ENCODE results near the gene RP9.

RP9 gene, protein sequence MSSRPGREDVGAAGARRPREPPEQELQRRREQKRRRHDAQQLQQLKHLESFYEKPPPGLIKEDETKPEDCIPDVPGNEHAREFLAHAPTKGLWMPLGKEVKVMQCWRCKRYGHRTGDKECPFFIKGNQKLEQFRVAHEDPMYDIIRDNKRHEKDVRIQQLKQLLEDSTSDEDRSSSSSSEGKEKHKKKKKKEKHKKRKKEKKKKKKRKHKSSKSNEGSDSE

DNA sequence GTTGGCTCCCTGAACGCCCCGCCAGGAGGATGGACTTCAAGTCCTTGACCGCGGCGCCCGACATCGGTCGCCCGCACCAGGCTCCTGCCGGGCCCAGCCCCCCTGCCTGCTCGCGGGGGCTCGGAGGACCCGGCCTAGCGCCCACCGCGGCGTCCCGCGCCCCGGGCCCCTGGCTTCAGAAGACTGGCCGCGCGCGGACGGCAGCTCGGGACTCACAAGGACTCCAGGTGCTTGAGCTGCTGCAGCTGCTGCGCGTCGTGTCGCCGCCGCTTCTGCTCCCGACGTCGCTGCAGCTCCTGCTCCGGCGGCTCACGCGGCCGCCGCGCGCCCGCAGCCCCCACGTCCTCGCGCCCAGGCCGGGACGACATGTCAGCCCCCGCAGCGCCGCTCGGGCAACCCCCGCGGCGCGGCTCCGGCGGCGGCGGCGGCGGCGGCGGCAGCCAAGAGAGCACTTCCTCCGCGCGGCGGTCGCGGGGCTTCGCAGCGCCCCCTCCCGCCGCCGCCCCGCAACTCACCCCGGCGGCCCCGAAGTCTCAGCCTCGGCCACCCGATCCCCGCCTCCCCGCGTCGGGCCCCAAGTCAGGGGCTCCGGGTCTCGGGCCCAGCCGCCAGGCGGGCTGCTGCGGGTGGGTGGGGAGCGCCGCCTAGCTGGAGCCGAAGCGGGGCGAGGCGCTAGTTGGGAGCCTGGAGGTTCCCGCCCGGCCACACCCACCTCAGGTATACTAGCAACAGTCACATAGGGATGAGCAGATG, at the start of gene RP9:
Gene RP9, minus strand, starts transcription at position 400 of the 753 bp plus-strand sequence. Its CDS starts 32 bp downstream, at position 368.
- Histone ChIP-seq H3K36me3 (ENCODE audit: control insufficient read depth, insufficient read depth, low read length) (no peaks in the 10 kb centered on the region), H3K9me3 (ENCODE audit: control insufficient read depth, insufficient read depth, low read depth, low read length) (no peaks in the 10 kb centered on the region), H3K4me3 (ENCODE audit: low read depth, low read length) (peak within 1 kb of the TSS; percentile 97), H3K9ac (ENCODE audit: low read length) (peak within 1 kb of the TSS; percentile 92), H3K4me1 (ENCODE audit: control insufficient read depth, insufficient read depth, low read length) (peaks cover 6% of the 10 kb centered on the region; the same call in 1 of the 2 replicates), H3K27ac (ENCODE audit: low read depth, low read length) (peak within 1 kb of the TSS; percentile 65; the same call in 1 of the 2 replicates), H3K27me3 (ENCODE audit: control insufficient read depth, insufficient read depth, low read length) (peaks cover 6% of the 10 kb centered on the region; the same call in 1 of the 2 replicates)

DNA sequence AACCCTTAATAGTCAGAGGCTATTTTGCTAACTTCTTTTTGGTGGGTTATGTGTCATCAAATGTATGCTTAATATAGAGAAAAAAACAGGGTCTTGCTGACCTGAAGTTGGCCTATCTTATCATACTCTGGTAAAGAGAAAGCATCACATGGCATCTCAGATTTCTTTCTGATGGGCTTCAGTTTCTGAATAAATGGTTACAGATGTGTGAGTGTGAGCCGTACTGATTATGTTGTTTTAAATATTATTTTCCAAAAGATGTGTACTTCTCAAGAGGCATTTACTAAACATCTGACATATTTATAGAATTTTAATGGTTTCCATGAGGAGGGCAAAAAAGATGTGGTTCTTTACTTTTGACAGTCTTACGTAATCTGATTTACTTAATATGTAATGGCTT, 48.6 kb upstream of the RP9 start:
- Histone ChIP-seq H3K4me3 (ENCODE audit: low read depth, low read length) (no peak overlapping the region), H3K27me3 (ENCODE audit: control insufficient read depth, insufficient read depth, low read length) (no peaks in the 10 kb centered on the region), H3K36me3 (ENCODE audit: control insufficient read depth, insufficient read depth, low read length) (no peaks in the 10 kb centered on the region), H3K27ac (ENCODE audit: low read depth, low read length) (no peak overlapping the region), H3K4me1 (ENCODE audit: control insufficient read depth, insufficient read depth, low read length) (no peaks in the 10 kb centered on the region), H3K9me3 (ENCODE audit: control insufficient read depth, insufficient read depth, low read depth, low read length) (no peaks in the 10 kb centered on the region), H3K9ac (ENCODE audit: low read length) (no peak overlapping the region)

DNA sequence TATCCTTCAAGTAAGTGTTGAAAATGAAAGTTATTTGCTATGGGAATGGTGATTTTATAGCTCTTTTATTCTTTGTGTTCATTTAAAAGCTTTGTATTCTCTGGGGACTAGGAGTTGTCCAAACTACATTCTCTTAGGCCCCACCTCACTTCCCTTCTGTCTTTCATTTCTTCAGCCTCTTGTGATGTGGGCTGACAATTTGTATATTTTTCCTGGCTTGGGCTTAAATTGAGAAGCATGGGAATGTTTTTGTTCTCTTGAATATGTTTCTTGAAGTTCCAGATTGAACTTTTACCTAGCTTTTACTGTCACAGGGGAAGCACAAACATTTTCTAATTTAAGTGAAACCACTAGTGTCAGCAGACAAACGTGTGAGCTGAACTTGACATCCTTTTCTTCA, 48.1 kb upstream of the RP9 start:
- Histone ChIP-seq H3K27me3 (ENCODE audit: control insufficient read depth, insufficient read depth, low read length) (no peaks in the 10 kb centered on the region), H3K4me3 (ENCODE audit: low read depth, low read length) (no peak overlapping the region), H3K9me3 (ENCODE audit: control insufficient read depth, insufficient read depth, low read depth, low read length) (no peaks in the 10 kb centered on the region), H3K36me3 (ENCODE audit: control insufficient read depth, insufficient read depth, low read length) (no peaks in the 10 kb centered on the region), H3K9ac (ENCODE audit: low read length) (no peak overlapping the region), H3K27ac (ENCODE audit: low read depth, low read length) (no peak overlapping the region), H3K4me1 (ENCODE audit: control insufficient read depth, insufficient read depth, low read length) (no peaks in the 10 kb centered on the region)

DNA sequence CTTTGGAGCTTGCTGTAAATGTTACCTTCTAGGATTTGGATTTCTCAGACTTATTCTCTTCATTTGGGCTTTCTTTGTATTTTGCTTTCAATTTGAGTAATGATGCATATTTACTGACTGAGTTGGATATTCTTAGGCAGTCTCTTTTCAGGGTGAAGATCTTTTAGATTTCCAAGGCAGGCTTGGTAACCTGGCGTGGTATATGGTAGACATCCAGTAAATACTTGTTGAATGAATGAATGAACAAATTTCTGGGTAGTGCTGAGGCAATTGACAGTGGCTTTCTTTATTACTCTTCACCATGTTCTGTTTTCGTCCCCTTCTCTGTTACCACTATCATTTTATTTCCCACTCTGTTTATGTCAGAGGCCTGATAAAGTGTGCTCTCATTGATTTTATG, 47.2 kb upstream of the RP9 start:
- H3K4me1 ChIP-seq (ENCODE audit: control insufficient read depth, insufficient read depth, low read length): no peaks in the 10 kb centered on the region
- H3K27me3 ChIP-seq (ENCODE audit: control insufficient read depth, insufficient read depth, low read length): no peaks in the 10 kb centered on the region
- no peak overlapping the region for H3K9ac ChIP-seq (ENCODE audit: low read length)
- H3K36me3 ChIP-seq (ENCODE audit: control insufficient read depth, insufficient read depth, low read length): no peaks in the 10 kb centered on the region
- H3K27ac ChIP-seq (ENCODE audit: low read depth, low read length): no peak overlapping the region
- no peak overlapping the region for H3K4me3 ChIP-seq (ENCODE audit: low read depth, low read length)
- H3K9me3 ChIP-seq (ENCODE audit: control insufficient read depth, insufficient read depth, low read depth, low read length): no peaks in the 10 kb centered on the region

DNA sequence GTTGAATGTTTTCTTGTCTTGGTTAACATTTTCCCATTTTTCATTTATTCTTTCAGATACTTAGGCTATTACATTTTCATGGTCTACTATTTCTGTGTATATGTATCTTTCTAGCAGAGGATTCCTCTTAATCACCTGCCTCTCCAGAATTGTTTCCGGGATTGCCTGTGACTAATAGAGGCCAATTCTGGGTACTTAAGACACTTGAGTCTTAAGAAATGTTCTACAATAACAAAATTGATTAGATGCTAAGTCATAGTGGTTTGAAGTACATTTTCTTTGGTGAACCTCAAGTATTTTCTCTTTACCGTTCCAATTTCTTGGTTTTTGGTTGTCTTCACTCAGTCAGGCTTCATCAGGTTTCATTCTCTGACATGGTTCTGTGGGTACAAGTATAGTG, 46.6 kb upstream of the RP9 start:
- no peaks in the 10 kb centered on the region for H3K27me3 ChIP-seq (ENCODE audit: control insufficient read depth, insufficient read depth, low read length)
- no peak overlapping the region for H3K27ac ChIP-seq (ENCODE audit: low read depth, low read length)
- H3K9me3 ChIP-seq (ENCODE audit: control insufficient read depth, insufficient read depth, low read depth, low read length): no peaks in the 10 kb centered on the region
- H3K4me1 ChIP-seq (ENCODE audit: control insufficient read depth, insufficient read depth, low read length): no peaks in the 10 kb centered on the region
- H3K4me3 ChIP-seq (ENCODE audit: low read depth, low read length): no peak overlapping the region
- no peaks in the 10 kb centered on the region for H3K36me3 ChIP-seq (ENCODE audit: control insufficient read depth, insufficient read depth, low read length)
- no peak overlapping the region for H3K9ac ChIP-seq (ENCODE audit: low read length)

DNA sequence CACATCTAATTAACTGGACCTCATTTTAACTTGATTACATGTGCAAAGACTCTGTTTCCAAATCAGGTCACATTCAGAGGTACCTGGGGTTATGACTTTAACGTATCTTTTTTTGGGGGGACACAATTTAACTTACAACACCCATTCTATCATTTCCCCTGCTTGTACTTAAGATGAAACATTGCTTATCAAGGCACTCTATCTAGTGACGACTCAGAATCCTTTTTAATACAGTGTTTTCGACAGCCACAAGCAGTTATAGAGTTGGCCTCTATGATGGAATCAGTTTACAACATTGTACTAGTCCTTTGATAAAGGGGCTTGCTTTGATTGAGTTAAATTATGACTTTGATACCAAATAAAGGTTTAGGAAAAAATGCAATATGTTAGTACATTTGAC, 42.9 kb upstream of the RP9 start:
- no peak overlapping the region for H3K27ac ChIP-seq (ENCODE audit: low read depth, low read length)
- no peaks in the 10 kb centered on the region for H3K36me3 ChIP-seq (ENCODE audit: control insufficient read depth, insufficient read depth, low read length)
- no peak overlapping the region for H3K4me3 ChIP-seq (ENCODE audit: low read depth, low read length)
- H3K27me3 ChIP-seq (ENCODE audit: control insufficient read depth, insufficient read depth, low read length): no peaks in the 10 kb centered on the region
- no peak overlapping the region for H3K9ac ChIP-seq (ENCODE audit: low read length)
- H3K4me1 ChIP-seq (ENCODE audit: control insufficient read depth, insufficient read depth, low read length): no peaks in the 10 kb centered on the region
- no peaks in the 10 kb centered on the region for H3K9me3 ChIP-seq (ENCODE audit: control insufficient read depth, insufficient read depth, low read depth, low read length)

DNA sequence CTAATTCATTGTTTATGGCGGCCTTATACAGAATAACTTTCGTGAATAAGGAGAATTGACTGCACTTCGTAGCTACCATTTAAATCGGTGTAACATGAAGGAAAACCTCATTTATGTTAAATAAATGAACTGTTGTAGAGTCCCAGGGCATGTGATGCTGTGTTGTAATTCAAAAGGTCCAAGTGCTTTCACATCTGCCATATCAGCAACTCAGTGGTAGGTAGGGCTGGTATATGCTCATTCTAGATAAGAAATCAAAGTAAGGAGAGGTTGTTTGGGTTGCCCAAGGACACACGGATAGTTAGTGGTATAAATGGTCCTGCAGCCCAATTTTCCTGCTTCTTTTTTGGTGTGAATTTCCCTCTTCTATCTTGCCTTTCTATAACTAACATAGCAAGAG, 36.0 kb upstream of the RP9 start:
- H3K4me3 ChIP-seq (ENCODE audit: low read depth, low read length): no peak overlapping the region
- H3K36me3 ChIP-seq (ENCODE audit: control insufficient read depth, insufficient read depth, low read length): no peaks in the 10 kb centered on the region
- no peaks in the 10 kb centered on the region for H3K27me3 ChIP-seq (ENCODE audit: control insufficient read depth, insufficient read depth, low read length)
- peaks cover 4% of the 10 kb centered on the region for H3K9me3 ChIP-seq (ENCODE audit: control insufficient read depth, insufficient read depth, low read depth, low read length)
- no peak overlapping the region for H3K9ac ChIP-seq (ENCODE audit: low read length)
- no peaks in the 10 kb centered on the region for H3K4me1 ChIP-seq (ENCODE audit: control insufficient read depth, insufficient read depth, low read length)
- no peak overlapping the region for H3K27ac ChIP-seq (ENCODE audit: low read depth, low read length)

DNA sequence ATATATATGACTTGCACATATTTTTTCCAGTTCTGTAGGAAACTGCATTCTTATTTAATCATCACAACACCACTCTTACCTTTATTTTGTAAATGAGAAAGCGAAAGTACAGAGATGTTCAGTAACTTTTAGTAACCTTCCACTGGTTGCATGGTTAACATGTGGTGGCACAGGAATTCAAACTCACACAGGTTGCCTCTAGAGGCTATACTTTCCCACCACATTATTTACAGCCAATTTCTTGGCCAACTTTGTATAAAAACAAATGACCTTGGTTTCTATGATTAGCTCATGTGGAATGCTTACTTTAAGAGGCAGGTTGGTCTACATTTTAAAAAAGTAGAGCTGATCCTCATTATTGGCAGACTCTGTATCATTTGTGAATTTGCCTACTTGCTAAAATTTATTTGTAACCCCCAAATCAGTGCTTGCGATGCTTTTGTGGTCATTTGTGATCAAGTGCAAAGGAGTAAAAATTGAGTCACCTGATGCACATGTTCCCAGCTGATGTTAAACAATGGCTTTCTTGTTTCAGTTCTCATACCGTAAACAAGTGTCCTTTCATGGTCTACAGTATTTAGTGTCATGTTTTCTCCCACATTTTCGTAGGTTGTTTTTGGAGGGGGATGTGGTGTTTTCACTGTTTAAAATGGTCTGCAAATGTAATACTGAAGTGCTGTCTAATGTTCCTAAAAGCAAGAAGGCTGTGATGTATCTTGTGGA, 35.0 kb upstream of the RP9 start:
- H3K9me3 ChIP-seq (ENCODE audit: control insufficient read depth, insufficient read depth, low read depth, low read length): peaks cover 4% of the 10 kb centered on the region
- H3K9ac ChIP-seq (ENCODE audit: low read length): no peak overlapping the region
- no peak overlapping the region for H3K27ac ChIP-seq (ENCODE audit: low read depth, low read length)
- no peak overlapping the region for H3K4me3 ChIP-seq (ENCODE audit: low read depth, low read length)
- H3K4me1 ChIP-seq (ENCODE audit: control insufficient read depth, insufficient read depth, low read length): no peaks in the 10 kb centered on the region
- H3K36me3 ChIP-seq (ENCODE audit: control insufficient read depth, insufficient read depth, low read length): no peaks in the 10 kb centered on the region
- no peaks in the 10 kb centered on the region for H3K27me3 ChIP-seq (ENCODE audit: control insufficient read depth, insufficient read depth, low read length)

DNA sequence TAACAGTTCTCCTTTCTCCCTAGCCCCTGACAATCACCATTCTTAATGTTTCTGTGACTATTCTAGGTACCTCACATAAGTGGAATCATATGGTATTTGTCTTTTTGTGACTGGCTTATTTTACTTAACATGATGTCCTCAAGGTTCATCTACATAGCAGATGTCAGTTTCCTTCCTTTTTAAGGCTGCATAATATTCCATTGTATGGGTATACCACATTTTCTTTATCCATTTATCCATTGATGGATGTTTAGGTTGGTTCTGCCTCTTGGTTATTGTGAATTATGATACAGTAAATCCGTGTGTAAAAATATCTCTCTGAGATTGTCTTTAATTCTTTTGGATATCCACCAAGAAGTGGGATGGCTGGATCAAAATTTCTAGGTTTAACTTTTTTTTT, 33.4 kb upstream of the RP9 start:
- no peaks in the 10 kb centered on the region for H3K27me3 ChIP-seq (ENCODE audit: control insufficient read depth, insufficient read depth, low read length)

DNA sequence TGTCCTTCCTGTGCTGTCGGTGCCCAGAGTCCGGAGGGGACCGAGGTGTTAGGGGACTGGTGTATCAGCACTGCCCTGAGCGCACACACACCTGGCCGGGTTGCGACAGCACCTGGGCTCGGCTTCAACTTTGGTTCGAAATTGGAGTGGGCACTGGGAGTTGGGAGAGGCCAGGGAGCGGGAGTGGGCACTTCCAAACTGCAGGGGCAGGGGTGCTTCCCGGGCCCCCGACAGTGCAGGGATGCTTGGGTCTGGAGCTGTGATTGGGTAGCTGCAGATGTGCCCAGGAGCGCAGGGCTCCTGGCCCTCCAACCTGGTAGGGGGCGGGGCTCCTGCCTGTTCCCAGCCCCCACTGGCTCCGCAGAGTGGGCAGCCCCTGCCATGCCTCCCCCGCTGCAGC, 27.9 kb upstream of the RP9 start:
- Histone ChIP-seq H3K27me3 (ENCODE audit: control insufficient read depth, insufficient read depth, low read length) (no peaks in the 10 kb centered on the region), H3K9ac (ENCODE audit: low read length) (no peak overlapping the region), H3K36me3 (ENCODE audit: control insufficient read depth, insufficient read depth, low read length) (no peaks in the 10 kb centered on the region), H3K4me1 (ENCODE audit: control insufficient read depth, insufficient read depth, low read length) (no peaks in the 10 kb centered on the region), H3K9me3 (ENCODE audit: control insufficient read depth, insufficient read depth, low read depth, low read length) (no peaks in the 10 kb centered on the region), H3K4me3 (ENCODE audit: low read depth, low read length) (no peak overlapping the region), H3K27ac (ENCODE audit: low read depth, low read length) (no peak overlapping the region)

More for the DNA sequence above, 33.4 kb upstream of the RP9 start:
- Histone ChIP-seq H3K4me1 (ENCODE audit: control insufficient read depth, insufficient read depth, low read length) (no peaks in the 10 kb centered on the region), H3K36me3 (ENCODE audit: control insufficient read depth, insufficient read depth, low read length) (no peaks in the 10 kb centered on the region), H3K9ac (ENCODE audit: low read length) (no peak overlapping the region), H3K9me3 (ENCODE audit: control insufficient read depth, insufficient read depth, low read depth, low read length) (peaks cover 4% of the 10 kb centered on the region), H3K4me3 (ENCODE audit: low read depth, low read length) (no peak overlapping the region), H3K27ac (ENCODE audit: low read depth, low read length) (no peak overlapping the region)

DNA sequence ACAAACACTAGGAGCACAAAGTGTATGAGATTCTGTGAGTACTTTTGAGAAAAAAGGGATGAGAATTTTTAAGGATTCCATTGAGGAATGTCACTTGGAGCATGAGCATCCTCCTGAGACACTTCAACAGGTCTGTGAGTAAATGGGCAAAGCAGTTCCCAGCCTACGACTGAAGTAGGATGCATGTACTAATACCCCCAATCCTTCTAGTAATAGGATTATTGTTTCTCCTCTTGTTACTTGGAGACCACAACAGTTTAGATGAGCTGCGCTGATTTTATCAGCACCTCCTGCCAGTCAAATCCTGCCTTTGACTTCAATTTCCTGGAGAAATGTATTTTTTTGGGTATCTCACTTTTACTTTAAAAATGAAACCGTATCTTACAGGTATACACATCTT, 21.0 kb upstream of the RP9 start:
- Histone ChIP-seq H3K9ac (ENCODE audit: low read length) (no peak overlapping the region), H3K27me3 (ENCODE audit: control insufficient read depth, insufficient read depth, low read length) (no peaks in the 10 kb centered on the region), H3K4me3 (ENCODE audit: low read depth, low read length) (peak overlapping the region; percentile 79), H3K36me3 (ENCODE audit: control insufficient read depth, insufficient read depth, low read length) (no peaks in the 10 kb centered on the region), H3K4me1 (ENCODE audit: control insufficient read depth, insufficient read depth, low read length) (peaks cover 6% of the 10 kb centered on the region), H3K9me3 (ENCODE audit: control insufficient read depth, insufficient read depth, low read depth, low read length) (no peaks in the 10 kb centered on the region), H3K27ac (ENCODE audit: low read depth, low read length) (no peak overlapping the region)
